NCI-H1417 (cell line): ENCODE results near the gene LSS.
"Not testable (repeated sequence)": the region's sequence is repeated elsewhere in the genome, so short reads cannot be mapped to it uniquely, and the experiment has no call there.

Experiments
- DNase-seq, 3 experiments: peaks; one replicate each; lab custom pipeline; 2025; lab: John Stamatoyannopoulos, UW

The LSS gene

DNA sequence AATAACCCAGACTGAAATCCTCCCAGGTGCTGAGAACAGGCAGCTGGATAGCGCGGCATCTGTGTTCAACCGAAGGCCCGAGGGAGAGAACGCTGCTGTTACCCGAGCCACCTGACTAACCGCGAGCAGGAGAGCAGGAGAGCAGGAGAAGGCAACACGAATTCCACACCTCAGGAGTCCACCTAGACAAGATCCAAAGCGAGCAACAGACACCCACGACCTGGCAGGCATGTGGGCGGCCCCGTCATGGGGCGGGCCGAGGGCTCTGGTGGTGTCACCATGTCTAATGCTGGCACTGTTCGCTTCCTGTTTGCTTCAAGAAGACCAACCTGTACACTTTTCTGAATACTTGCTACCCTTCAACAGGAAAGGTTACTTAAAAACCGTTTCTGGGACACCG lies 23.4 kb downstream of the LSS start:
- DNase-seq: peak in 1 of 3 experiments; percentile 53

DNA sequence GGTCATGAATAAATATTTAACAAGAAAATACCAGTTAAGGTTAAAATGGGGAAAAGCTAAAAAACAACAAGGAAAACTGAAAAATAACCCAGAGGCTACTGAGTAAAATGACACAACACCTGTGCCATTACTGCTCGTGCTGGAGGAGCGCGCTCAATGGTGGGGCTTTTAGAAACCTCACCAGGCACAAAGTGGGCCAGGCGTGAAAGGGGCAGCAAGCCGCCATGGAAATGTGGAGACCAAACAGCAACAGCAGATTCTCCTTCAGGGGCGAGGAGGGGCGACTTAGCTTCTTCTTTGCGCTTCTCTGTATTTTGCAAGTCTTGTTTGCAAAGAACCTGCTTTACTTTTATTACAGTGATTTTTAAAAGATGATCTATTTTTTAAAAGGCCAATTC lies 25.4 kb downstream of the LSS start:
- DNase-seq: no peak

DNA sequence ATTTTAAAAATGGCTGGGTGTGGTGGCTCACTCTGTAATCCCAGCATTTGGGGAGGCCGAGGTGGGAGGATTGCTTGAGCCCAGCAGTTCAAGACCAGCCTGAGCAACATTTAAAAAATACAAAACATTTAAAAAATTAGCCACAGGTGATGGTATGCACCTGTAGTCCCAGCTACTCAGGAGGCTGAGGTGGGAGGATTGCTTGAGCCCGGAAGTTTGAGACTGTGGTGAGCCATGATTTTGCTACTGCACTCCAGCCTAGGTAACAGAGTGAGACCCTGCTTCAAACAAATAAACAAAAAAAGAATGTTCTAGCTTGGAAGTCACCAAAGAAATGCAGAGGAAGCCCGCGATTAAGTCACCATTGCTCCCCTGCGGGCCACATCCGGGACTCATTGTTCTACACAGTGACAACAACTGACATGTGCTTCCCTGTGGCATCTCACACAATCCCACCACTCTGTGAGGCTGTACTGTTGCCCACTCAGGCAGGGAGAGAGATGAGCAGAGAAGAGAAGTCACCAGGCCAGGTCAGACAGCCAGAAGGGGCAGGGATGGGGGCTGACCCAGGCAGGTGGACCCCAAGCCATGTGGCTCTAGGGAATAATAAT lies 25.9 kb downstream of the LSS start:
- no peak for DNase-seq

DNA sequence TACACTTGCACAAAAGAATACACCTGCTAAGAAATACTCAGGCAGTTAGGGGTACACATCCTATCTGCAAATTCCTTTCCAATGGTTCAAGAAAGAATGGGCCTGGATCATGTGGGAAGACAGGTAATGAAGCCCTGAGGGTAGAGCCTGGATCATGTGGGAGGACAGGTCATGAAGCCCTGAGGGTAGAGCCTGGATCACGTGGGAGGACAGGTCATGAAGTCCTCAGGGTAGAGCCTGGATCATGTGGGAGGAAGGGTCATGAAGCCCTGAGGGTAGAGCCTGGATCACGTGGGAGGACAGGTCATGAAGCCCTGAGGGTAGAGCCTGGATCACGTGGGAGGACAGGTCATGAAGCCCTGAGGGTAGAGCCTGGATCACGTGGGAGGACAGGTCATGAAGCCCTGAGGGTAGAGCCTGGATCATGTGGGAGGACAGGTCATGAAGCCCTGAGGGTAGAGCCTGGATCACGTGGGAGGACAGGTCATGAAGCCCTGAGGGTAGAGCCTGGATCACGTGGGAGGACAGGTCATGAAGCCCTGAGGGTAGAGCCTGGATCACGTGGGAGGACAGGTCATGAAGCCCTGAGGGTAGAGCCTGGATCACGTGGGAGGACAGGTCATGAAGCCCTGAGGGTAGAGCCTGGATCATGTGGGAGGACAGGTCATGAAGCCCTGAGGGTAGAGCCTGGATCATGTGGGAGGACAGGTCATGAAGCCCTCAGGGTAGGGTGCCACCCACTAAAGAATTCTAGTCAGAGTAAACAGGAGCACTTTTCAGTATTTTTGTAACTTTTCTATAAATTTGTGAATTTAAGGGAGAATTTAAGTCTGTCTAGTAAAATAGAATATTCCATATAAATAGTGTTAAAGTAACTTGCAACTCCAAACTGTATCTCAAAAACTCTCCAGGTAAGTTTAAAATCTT lies 27.4 kb downstream of the LSS start:
- not testable (repeated sequence) for DNase-seq

DNA sequence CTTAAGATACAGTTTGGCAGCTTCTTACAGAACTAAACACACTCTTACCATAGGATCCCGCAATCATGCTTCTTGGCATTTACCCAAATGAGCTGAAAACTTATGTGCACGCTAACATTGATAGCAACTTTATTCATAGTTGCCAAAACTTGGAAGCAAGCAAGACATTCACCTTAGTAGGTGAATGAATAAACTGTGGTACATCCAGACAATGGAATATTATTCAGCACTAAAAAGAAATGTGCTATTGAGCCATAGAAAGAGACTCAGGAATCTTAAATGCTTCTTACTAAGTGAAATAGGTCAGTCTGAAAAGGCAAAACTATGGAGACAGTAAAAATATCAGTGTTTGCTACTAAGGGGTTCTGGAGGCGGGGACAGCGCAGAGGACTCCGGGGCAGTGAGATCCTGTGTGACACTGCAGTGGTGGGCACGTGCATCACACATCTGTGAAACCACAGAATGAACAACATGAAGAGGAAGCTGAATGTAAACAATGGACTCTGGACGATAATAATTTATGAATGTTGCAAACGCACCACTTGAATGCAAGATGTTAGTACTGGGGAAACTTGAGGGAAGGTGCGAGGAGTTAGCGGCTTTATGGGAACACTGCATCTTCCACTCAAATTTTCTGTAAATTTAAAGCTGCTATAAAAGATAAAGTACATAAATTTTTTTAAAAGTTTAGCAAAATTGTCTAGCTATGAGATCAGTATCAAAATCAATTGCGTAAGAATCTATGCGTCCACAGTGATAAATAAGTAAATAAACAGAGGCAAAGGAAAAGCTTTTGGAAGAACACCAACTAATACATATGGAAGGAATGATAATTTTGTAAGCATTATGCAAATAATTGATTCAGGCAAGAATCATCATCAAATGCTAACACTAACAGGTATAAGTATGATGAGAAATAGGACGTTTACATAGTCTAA lies 28.9 kb downstream of the LSS start:
- DNase-seq: no peak

DNA sequence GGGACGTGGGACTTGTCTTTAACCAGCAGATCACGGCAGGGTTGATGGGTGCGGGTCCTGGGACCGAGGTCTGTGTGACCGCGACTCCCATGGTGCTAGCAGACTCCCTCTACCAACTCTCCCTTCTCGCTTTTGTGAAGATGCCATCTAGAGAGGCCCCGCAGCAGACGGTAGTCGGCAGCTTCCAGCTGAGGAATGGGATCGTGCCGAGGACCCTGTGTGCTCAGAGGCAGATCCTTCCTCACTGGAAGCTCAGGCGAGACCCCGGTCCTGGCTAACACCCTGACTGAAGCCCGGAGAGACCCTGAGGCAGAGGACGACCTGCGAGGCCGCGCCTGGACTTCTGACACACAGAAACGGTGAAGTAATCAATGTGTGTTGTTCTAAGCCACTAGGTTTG lies 31.8 kb downstream of the LSS start:
- no peak for DNase-seq

DNA sequence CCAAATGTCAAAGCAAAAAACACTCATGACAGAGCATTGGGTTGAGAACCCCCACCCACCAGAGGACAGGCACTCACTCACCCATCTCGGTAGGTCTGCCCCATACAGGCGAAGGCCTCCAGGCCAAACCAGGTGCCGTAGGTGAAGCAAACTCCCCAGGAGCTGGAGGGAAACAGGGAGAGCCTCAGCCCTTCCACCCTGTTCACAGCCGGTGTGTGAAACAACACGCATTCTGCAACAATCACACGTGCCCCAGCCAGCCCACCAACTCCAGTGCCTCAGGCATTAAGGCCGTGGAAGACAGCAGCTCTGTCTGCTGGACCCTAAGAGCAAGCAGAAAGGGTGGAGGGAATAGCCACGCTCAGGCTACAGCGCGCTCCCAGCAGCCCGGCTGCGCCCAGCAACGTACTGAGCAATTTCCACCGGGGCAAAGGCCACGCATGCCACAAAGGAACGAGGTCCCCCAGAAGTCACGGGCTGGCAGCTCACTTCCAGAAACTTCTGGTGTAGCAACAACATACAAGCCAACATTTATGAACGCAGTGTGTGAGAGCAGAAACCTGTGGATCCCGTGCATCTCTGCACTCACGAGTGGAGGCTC lies 32.9 kb downstream of the LSS start:
- DNase-seq: no peak

DNA sequence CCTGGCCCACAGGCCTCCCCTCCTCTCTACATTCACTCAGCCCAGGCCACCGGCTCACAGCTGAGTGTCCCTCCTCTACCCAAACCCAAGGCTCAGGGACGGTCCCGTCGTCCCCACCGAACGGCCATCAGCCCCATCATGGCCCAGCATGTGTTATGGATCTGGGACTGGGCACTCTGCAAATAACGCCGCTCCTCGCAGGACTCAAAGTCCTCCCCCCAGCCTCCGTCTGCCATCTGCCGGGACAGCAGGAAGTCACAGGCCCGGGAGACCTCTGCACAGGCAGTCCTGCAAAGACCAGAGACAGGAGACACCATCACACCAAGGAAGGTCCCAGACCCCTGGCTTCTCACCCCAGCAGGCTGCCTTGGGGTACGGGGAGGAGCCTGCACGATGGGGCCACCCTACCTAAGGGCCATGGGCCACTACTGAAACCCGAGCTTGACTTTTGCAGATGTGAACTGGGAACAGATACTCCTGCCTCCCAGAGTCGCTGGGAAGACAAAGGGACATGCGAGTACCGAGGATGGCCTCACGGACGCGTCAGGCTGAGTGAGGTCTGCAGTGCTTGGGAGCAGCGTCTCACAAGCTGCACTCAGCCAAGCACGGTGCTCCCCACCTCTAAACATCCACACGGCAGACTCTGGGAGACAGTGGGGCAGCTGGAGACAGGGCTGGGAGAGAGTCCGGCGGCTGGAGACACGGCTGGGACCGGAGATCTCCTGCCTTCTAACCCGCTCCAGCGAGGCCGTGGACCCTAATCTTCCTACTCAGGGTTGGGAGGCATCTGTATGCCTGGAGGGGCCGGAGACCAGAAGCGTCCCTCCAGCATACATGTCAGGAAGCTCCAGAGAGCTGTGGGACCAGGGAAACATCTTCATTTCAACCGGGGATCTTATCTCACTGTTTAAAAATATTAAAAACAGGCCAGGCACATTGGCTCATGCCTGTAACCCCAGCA lies 33.9 kb downstream of the LSS start:
- no peak for DNase-seq

DNA sequence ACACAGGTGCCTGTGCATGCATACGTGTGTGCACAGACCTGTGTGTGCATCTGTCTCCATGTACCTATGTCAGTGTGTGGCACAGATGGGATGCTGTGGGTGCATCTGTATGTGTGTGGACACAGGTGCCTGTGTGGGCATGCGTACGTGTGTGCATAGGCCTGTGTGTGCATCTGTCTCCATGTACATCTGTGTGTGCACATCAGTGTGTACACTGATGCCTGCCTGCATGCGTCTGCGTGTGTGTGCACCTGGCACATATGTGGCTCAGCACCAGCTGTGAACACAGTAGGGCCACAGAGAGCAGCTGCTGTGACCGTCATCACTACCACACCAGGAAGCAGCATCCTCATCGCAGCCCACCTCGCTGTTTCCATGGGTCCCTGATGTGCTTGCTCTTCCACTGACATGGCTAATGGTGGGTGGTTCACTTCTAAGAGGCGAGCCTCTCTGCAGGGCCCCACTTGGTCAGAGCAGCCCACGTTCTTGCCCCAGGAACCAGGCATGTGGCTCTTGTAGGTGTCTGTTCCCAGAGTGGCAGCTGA lies 34.7 kb downstream of the LSS start:
- DNase-seq: no peak

DNA sequence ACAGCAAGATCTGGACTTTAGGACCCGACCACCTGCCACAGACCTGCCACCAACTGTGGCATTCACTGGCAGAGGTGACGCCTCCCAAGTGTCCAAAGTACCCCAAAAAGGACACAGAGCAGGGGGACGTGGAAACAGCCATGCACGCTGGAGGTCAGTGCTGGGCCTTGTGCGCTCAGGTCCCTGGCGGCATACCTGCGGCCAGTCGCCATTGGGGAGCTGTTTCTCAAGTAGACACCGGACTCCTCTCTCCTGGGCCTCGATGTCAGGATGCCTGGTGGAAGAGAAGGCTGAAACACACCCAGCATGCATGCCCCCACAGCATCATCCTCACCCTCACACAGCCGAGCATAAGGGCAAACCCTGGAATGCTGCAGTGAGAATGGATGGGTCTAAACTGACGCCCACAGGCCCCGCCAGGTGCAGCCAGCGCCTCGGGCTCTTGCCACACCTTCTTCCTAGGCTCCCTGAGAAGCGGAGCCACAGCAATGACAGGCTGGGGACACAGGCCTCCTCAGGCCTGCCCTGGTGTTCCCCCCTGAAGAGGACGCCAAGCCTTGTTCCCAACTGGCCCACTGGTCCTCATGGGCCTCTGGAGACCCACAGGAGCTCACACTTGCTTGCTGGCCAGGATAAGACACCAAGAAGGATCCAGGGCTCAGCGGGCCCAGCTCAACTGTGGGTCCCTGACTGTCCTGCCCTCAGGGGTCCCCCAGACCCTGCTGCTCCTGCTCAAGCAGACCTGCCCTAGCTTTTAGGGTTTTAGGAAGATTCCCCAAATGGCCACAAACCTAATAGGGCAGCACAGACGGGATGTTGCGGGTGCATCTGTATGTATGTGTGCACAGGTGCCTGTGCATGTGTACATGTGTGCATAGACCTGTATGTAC lies 36.6 kb downstream of the LSS start:
- no peak for DNase-seq

DNA sequence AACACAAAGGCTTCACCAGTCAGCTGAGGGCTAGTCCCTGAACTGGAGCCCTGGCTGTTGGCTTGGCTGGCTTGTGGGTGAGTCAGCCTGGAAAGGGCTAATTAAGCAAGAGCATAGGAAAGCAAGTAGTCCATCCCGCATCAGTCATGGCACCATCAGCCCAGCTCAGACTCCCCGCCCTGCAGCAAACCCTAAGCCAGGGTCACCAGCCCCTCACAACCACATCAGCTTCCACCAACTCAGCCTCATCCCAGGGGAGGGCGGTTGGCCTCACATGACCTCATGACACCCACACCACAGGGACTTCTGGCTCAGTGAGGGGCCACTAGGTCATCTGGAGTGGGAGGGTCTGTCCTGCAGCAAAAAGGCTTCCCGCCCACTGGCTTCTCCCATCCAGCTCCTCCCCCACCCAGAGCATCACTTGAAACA lies 37.3 kb downstream of the LSS start:
- no peak for DNase-seq

DNA sequence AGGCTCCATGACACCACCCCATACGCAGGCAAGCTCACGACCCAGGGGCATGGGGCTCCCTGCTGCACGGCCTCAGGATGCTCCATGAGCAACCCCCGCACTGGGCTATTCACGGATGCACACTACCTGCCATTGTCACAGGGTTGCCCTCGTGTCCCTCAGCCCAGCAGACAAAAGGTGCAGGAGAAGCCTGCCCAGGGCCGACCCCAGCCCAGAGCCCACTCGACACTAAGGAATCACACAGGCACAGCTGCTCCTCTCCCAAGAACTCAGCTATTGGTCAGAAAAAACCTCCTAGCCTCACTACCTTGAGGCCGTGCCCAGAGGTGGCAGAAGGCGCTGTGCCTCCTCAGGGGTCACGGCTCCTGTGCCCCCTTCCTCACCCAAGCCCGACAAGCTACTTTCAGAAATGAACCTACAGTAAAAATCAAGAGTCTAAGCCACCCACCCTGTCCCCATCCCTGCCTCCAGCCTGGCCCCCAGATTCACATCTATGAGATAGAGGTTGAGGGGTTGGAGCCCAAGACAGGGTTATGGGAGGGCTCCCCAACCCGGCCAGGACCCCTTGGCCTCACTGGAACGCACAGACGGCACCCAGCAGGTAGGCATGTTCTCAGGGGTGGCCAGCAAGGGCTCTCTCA lies 38.0 kb downstream of the LSS start:
- no peak for DNase-seq

DNA sequence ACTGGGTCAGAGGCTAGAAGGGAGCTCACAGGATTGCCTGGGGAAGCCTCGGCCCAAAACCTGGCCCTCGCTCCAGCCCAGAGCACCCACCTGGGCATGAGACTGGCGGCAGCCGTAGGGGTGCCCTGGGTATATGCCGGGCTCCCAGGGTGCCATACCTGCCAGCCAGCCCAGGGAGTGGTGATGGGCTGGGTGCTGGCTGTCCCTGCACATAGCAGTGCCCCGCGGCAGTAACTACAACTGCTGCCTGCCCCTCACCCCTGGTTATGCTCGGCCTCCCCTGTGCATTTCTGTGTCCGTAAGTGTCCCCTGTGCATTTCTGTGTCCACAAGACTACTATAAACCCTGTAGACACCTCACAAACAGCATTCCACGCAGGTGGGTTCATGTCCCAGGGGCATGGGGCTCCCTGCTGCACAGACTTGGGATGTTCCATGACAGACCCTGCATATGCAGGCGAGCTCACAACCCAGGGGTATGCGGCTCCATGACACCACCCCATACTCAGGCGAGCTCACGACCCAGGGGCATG lies 38.5 kb downstream of the LSS start:
- DNase-seq: no peak

DNA sequence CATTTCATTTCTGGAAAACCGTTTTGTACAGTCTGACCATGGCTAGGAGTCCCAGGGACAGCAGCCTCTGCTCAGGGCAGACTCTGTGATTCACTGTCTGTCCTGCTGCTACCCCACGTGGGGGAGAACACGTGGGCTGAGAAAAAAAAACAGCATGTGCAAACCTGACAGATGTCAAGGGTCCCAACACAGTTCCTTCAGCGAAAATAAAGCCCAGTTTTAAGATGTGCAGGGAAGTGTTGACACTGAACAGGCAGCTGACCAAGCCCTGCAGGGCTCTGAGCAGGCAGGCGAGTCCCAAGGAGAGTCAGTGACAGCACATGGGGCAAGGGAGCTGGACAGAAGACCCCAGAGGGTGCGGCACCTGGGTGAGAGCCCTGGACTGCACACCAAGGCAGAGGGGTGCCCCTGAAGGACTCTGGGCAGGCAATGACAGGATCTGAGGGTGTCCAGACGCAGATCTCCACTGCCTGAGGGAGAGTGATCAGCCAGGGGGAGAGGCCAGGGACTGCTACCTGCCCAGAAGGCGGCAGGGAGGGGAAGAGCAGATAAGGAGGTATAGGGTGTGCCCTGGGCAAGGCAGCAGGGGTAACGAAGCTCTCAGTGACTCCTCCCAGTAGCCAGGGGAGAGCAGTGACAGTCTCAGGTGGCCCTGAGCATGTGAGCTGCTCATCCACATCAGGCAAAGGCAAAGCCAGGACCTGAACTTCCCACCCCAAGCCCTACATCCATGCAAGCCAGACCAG lies 39.2 kb downstream of the LSS start:
- no peak for DNase-seq

DNA sequence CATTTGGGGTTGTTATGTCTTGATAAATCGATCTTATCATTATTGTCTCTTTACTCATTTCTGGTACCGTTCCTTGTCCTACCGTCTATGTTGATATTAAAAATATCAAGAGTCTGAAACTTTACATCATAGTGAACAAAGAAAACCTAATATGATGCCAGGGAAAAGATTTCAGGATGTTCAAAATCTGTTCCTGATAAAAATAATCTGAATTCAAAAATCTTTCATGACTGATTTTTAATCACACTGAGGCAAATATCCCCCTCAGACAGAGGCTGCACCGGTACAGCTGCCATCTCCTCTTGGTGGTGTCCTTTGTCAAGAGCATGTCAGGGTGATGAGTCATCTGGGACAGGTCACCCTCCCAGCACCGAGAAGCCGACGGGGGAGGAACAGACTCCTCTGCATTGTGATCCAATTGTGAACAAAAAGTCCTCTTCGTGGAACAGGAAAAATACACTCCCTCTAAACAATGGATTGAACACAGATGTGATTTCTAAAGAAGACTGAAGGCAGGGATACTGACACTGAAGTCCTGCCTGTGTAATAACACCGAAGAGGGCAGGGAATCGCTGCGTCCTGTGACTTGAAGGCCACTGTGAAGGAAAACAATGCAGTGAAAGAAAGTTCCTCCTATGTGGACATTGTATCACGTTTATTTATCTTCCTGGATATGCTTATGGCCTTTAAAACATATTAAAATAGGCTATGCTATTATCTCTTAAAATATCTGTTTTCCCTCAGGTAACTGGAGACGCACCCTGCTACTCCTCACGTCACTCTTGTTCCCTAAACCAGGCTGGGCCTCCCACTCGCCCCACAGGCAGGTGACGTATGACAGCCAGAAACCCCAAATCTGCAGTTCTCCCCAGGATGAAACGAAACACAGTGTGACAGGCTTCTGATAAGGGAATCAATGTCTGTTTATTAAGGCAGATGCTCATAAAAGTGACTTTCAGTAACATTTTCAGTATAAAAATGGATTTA lies 40.1 kb downstream of the LSS start:
- DNase-seq: peak in 2 of 3 experiments; percentile 15 to 28

DNA sequence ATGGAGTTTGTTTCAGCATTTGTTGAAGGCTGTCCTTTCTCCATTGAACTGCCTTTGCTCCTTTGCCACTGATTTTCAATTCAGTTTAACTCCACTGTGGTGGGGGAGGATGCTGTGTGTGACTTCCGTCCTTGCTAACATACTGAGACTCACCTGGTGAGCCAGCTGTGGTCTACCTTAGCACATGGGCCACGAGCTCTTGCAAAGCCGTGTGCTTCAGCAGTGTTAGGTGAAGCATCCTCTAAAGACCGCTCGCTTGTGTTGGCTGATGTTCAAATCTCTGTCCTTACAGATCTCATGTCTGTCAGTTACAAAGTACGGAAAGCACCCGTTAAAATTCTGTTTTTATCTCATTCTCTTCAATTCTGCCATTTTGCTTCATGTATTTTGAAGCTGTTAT lies 40.8 kb downstream of the LSS start:
- DNase-seq: no peak

DNA sequence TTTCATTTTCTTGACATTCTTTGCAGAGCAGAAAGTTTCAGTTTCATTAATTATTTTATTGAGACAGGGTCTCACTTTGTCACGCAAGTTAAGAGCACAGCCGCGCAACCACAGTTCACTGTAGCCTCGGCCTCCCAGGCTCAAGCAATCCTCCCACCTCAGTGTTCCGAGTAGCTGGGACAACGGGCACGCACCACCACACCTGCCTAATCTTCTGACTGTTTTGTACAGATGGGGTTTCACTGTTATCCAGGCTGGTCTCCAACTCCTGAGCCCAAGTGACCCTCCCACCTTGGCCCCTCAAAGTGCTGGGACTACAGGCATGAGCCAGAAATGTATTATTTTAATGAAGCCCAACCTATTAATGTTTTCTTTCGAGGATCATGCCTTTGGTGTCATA lies 41.3 kb downstream of the LSS start:
- no peak for DNase-seq
